Measurements from ENCODE around the gene RBFOX1.

Gene RBFOX1

GRCh38 chr16:7458144-7458543 is 125.5 kb downstream of the RBFOX1 start:
- DNase-seq (ENCODE audit: low read depth): no peak
- TF ChIP-seq, protein P1, sequence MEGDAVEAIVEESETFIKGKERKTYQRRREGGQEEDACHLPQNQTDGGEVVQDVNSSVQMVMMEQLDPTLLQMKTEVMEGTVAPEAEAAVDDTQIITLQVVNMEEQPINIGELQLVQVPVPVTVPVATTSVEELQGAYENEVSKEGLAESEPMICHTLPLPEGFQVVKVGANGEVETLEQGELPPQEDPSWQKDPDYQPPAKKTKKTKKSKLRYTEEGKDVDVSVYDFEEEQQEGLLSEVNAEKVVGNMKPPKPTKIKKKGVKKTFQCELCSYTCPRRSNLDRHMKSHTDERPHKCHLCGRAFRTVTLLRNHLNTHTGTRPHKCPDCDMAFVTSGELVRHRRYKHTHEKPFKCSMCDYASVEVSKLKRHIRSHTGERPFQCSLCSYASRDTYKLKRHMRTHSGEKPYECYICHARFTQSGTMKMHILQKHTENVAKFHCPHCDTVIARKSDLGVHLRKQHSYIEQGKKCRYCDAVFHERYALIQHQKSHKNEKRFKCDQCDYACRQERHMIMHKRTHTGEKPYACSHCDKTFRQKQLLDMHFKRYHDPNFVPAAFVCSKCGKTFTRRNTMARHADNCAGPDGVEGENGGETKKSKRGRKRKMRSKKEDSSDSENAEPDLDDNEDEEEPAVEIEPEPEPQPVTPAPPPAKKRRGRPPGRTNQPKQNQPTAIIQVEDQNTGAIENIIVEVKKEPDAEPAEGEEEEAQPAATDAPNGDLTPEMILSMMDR (IDR thresholded peaks at IDR 0.05; ENCODE audit: low read length, missing control alignments): no peak
- H3K4me3 ChIP-seq (replicated peaks; ENCODE audit: low read depth, low read length): no peak overlapping the region

GRCh38 chr16:7470344-7470743 is 137.7 kb downstream of the RBFOX1 start:
- DNase-seq (ENCODE audit: low read depth): no peak
- H3K4me3 ChIP-seq (replicated peaks; ENCODE audit: low read depth, low read length): no peak overlapping the region
- TF ChIP-seq, protein P1 (IDR thresholded peaks at IDR 0.05; ENCODE audit: low read length, missing control alignments): no peak

DNA sequence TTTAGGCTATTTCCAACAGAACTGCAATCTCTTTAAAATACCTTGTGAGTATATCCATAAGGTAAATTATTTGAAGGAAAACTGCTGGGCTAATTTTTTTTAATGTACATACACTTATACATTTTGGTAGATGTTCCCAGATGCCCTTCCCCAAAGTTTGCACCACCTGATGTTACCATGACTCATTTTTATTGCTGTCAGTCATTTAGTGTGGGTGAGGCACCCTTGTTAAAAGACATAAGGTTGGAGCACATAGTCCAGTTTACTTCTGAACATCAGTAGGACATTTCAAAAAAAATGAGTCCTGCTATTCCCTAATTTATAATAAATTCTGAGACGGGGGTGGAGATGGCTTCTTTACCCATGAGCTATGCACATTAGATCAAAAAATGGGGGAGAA is 138.6 kb downstream of the RBFOX1 start:
- TF ChIP-seq, protein P1 (IDR thresholded peaks at IDR 0.05; ENCODE audit: low read length, missing control alignments): no peak
- DNase-seq (ENCODE audit: low read depth): no peak
- no peak overlapping the region for H3K4me3 ChIP-seq (replicated peaks; ENCODE audit: low read depth, low read length)

GRCh38 chr16:7482032-7482431 is 149.4 kb downstream of the RBFOX1 start:
- H3K4me3 ChIP-seq (replicated peaks; ENCODE audit: low read depth, low read length): no peak overlapping the region
- TF ChIP-seq, protein P1 (IDR thresholded peaks at IDR 0.05; ENCODE audit: low read length, missing control alignments): no peak
- no peak for DNase-seq (ENCODE audit: low read depth)

GRCh38 chr16:7482596-7483290 is 150.1 kb downstream of the RBFOX1 start:
- TF ChIP-seq, protein P1 (IDR thresholded peaks at IDR 0.05; ENCODE audit: low read length, missing control alignments): no peak
- no peak overlapping the region for H3K4me3 ChIP-seq (replicated peaks; ENCODE audit: low read depth, low read length)
- no peak for DNase-seq (ENCODE audit: low read depth)

GRCh38 chr16:7487574-7488323 is 155.1 kb downstream of the RBFOX1 start:
- no peak for DNase-seq (ENCODE audit: low read depth)
- H3K4me3 ChIP-seq (replicated peaks; ENCODE audit: low read depth, low read length): no peak overlapping the region
- TF ChIP-seq, protein P1 (IDR thresholded peaks at IDR 0.05; ENCODE audit: low read length, missing control alignments): no peak

Data from fibroblast of pulmonary artery (primary cell).